Hepatocyte (in vitro differentiated cells): ENCODE measurements around the gene IRF2BP1. TPM values are rescaled to one million over a fixed set of nuclear protein-coding genes. Genes with fewer than 3 reads are reported as not detected.
A peak's percentile ranks its signal among the peaks of the same experiment; 100 is the strongest.

Source experiments
- DNase-seq: peaks from one replicate; pipeline ENCODE4 v3.0.0-alpha.2; 2016; ENCODE audit warnings: low spot score
- H2AFZ ChIP-seq: fragments of 200-600 bp; sonication (generic); 2 replicates; pipeline ENCODE4 v1.6.0; 2016; ENCODE audit warnings: antibody characterized with exemption, mild to moderate bottlenecking
- H3K27ac ChIP-seq: fragments of 200-600 bp; sonication (generic); 2 replicates; pipeline ENCODE4 v1.5.1; 2016; ENCODE audit warnings: mild to moderate bottlenecking
- H3K27me3 ChIP-seq: fragments of 200-600 bp; sonication (generic); 2 replicates; pipeline ENCODE4 v1.6.1; 2016
- H3K36me3 ChIP-seq: fragments of 200-600 bp; sonication (generic); replicated peaks from 2 replicates; pipeline ENCODE4 v1.5.1; 2016; ENCODE audit warnings: low read depth; ENCODE audit not compliant: insufficient read depth
- H3K4me1 ChIP-seq: fragments of 200-600 bp; sonication (generic); 2 replicates; pipeline ENCODE4 v1.5.1; 2016; ENCODE audit warnings: mild to moderate bottlenecking, moderate library complexity; ENCODE audit not compliant: insufficient read depth
- H3K4me2 ChIP-seq: fragments of 200-600 bp; sonication (generic); 2 replicates; pipeline ENCODE4 v1.6.0; 2016
- H3K4me3 ChIP-seq: fragments of 200-600 bp; sonication (generic); 2 replicates; pipeline ENCODE4 v1.5.1; 2016; ENCODE audit warnings: mild to moderate bottlenecking
- H3K79me2 ChIP-seq: fragments of 200-600 bp; sonication (generic); 2 replicates; pipeline ENCODE4 v1.6.0; 2017; ENCODE audit warnings: mild to moderate bottlenecking
- H3K9me2 ChIP-seq: fragments of 200-600 bp; sonication (generic); replicated peaks from 2 replicates; pipeline ENCODE4 v1.6.0; 2017; ENCODE audit warnings: mild to moderate bottlenecking; ENCODE audit not compliant: insufficient read depth
- H3K9me3 ChIP-seq: fragments of 200-600 bp; sonication (generic); 2 replicates; pipeline ENCODE4 v1.5.1; 2016; ENCODE audit warnings: low read depth, mild to moderate bottlenecking
- H4K20me1 ChIP-seq: fragments of 200-600 bp; sonication (generic); 2 replicates; pipeline ENCODE4 v1.6.0; 2016; ENCODE audit warnings: mild to moderate bottlenecking; ENCODE audit not compliant: insufficient read depth, poor library complexity, severe bottlenecking
- EZH2 ChIP-seq: fragments of 200-600 bp; sonication (generic); IDR thresholded peaks from 2 replicates; pipeline ENCODE4 v1.6.1; 2016; ENCODE audit warnings: antibody characterized with exemption, mild to moderate bottlenecking, borderline replicate concordance
- EZH2phosphoT487 ChIP-seq: fragments of 200-600 bp; sonication (generic); IDR thresholded peaks from one replicate; pipeline ENCODE4 v1.6.1; 2018; ENCODE audit warnings: antibody characterized with exemption, mild to moderate bottlenecking, low read depth, moderate library complexity; ENCODE audit not compliant: unreplicated experiment, severe bottlenecking
- WGBS: methylation state at CpG from one replicate; pipeline ENCODE4 v1.1.6; 2016; ENCODE audit warnings: low lambda C conversion rate; ENCODE audit errors: missing lambda C conversion rate; 5-methylcytosine and 5-hydroxymethylcytosine counted together
- polyA plus RNA-seq: library from polyadenylated mRNA; unstranded; fragments of >200 nt; fragmentation: Nextera tagmentation; extraction: Ambion mirVana; gene quantifications from 2 replicates; pipeline ENCODE4 v1.2.1, GENCODE V29; 2016
- total RNA-seq: library from RNA; depleted of rRNA; stranded (reverse); fragments of >200 nt; gene quantifications from 2 replicates; pipeline ENCODE4 v1.2.3, GENCODE V29; 2014
- TF ChIP-seq, protein P1 (sequence below): fragments of 200-600 bp; sonication (generic); IDR thresholded peaks from 2 replicates; pipeline ENCODE4 v1.5.1; 2016; ENCODE audit warnings: antibody characterized with exemption, mild to moderate bottlenecking; ENCODE audit not compliant: poor library complexity

The IRF2BP1 gene
- total and polyA plus RNA-seq, 2 experiments from 2014 or later, result 11.5 to 25.2 TPM

GRCh38 chr19:45927565-45928261 lies 41.8 kb upstream of the IRF2BP1 start:
- peak; percentile 95 for DNase-seq
- no peak overlapping the region for H3K27ac ChIP-seq
- H3K27me3 ChIP-seq, result no peaks in the 10 kb centered on the region
- no peaks in the 10 kb centered on the region for H3K4me1 ChIP-seq
- no peaks in the 10 kb centered on the region for H3K36me3 ChIP-seq
- peak overlapping the region; percentile 62 for H3K4me2 ChIP-seq
- H2AFZ ChIP-seq, result no peak overlapping the region
- H3K4me3 ChIP-seq, result no peak overlapping the region
- TF ChIP-seq, protein P1, sequence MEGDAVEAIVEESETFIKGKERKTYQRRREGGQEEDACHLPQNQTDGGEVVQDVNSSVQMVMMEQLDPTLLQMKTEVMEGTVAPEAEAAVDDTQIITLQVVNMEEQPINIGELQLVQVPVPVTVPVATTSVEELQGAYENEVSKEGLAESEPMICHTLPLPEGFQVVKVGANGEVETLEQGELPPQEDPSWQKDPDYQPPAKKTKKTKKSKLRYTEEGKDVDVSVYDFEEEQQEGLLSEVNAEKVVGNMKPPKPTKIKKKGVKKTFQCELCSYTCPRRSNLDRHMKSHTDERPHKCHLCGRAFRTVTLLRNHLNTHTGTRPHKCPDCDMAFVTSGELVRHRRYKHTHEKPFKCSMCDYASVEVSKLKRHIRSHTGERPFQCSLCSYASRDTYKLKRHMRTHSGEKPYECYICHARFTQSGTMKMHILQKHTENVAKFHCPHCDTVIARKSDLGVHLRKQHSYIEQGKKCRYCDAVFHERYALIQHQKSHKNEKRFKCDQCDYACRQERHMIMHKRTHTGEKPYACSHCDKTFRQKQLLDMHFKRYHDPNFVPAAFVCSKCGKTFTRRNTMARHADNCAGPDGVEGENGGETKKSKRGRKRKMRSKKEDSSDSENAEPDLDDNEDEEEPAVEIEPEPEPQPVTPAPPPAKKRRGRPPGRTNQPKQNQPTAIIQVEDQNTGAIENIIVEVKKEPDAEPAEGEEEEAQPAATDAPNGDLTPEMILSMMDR, result peak; percentile 7
- no peak for TF ChIP-seq EZH2
- no peak for TF ChIP-seq EZH2phosphoT487
- H4K20me1 ChIP-seq, result no peaks in the 10 kb centered on the region
- 12% methylated on average over 33 of the region's 33 CpGs for WGBS
- H3K79me2 ChIP-seq, result no peaks in the 10 kb centered on the region
- no peaks in the 10 kb centered on the region for H3K9me3 ChIP-seq
- no peaks in the 10 kb centered on the region for H3K9me2 ChIP-seq

GRCh38 chr19:45924891-45925447 lies 39.0 kb upstream of the IRF2BP1 start:
- 74% methylated on average over 6 of the region's 6 CpGs for WGBS
- Histone ChIP-seq H3K36me3 (no peaks in the 10 kb centered on the region), H3K9me3 (no peaks in the 10 kb centered on the region), H4K20me1 (no peaks in the 10 kb centered on the region), H3K9me2 (no peaks in the 10 kb centered on the region), H3K4me3 (no peak overlapping the region), H3K4me1 (no peaks in the 10 kb centered on the region), H3K79me2 (no peaks in the 10 kb centered on the region), H2AFZ (no peak overlapping the region), H3K4me2 (no peak overlapping the region), H3K27ac (no peak overlapping the region), H3K27me3 (no peaks in the 10 kb centered on the region)
- no peak for DNase-seq
- TF ChIP-seq EZH2phosphoT487, result no peak
- no peak for TF ChIP-seq EZH2
- TF ChIP-seq, protein P1, result no peak

DNA sequence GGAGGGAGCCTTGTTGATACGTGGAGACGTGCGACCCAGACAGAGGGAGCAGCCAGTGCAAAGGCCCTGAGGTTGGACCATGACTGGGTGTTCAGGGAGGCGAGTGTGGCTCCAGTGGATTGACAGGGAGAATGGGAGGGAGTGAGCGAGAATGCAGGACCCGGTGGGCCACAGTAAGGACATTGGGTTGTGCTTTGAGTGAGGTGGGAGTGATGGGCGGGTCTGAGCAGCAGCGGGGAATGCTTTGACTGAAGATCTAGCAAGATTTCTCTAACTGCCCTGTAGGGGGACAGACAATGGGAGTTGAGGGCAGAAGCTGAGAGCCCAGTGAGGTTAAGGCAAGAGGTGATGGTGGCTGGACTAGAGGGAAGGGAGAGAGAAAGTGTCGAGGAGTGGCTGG lies 36.3 kb upstream of the IRF2BP1 start:
- Histone ChIP-seq H3K36me3 (no peaks in the 10 kb centered on the region), H4K20me1 (no peaks in the 10 kb centered on the region), H3K9me2 (no peaks in the 10 kb centered on the region), H3K9me3 (no peaks in the 10 kb centered on the region), H3K27ac (no peak overlapping the region), H3K4me3 (no peak overlapping the region), H3K27me3 (no peaks in the 10 kb centered on the region), H3K4me1 (no peaks in the 10 kb centered on the region), H3K79me2 (no peaks in the 10 kb centered on the region), H2AFZ (no peak overlapping the region), H3K4me2 (no peak overlapping the region)
- TF ChIP-seq, protein P1, result no peak
- no peak for TF ChIP-seq EZH2
- TF ChIP-seq EZH2phosphoT487, result no peak
- WGBS, result 60% methylated on average over 9 of the region's 9 CpGs
- DNase-seq, result no peak
